Suprapubic skin (tissue), 3 donors: Measurements from ENCODE around the gene CCDC33.

Source experiments
- CTCF ChIP-seq, 2 donors: fragments of 200-600 bp in 1 of 2; fragments of 450-650 bp in 1 of 2; sonication (generic) in 1 of 2; IDR thresholded peaks; one replicate each; pipeline ENCODE4 v1.5.1; 2016 to 2019; ENCODE audit warnings: antibody characterized with exemption in 2 of 2, mild to moderate bottlenecking in 1 of 2, moderate library complexity in 1 of 2
- POLR2A ChIP-seq, 2 donors: fragments of 450-650 bp; IDR thresholded peaks; one replicate each; pipeline ENCODE4 v1.6.1; 2017; ENCODE audit warnings: antibody characterized with exemption in 2 of 2, mild to moderate bottlenecking in 2 of 2, moderate library complexity in 2 of 2

GRCh38 chr15:74290645-74291044, 54.5 kb downstream of the CCDC33 start:
- no peak for TF ChIP-seq CTCF (IDR thresholded peaks at IDR 0.05)
- TF ChIP-seq POLR2A (IDR thresholded peaks at IDR 0.05), result no peak
